ENCODE measurements around the gene B9D1.

- TF ChIP-seq FOSL2 (IDR thresholded peaks at IDR 0.05; ENCODE audit: borderline replicate concordance, low read depth) (no peak), TAF1 (IDR thresholded peaks at IDR 0.05; ENCODE audit: borderline replicate concordance, low read depth, low read length) (no peak), MXI1 (IDR thresholded peaks at IDR 0.05; ENCODE audit: low read depth, low read length) (no peak)
- TF ChIP-seq, protein P1, sequence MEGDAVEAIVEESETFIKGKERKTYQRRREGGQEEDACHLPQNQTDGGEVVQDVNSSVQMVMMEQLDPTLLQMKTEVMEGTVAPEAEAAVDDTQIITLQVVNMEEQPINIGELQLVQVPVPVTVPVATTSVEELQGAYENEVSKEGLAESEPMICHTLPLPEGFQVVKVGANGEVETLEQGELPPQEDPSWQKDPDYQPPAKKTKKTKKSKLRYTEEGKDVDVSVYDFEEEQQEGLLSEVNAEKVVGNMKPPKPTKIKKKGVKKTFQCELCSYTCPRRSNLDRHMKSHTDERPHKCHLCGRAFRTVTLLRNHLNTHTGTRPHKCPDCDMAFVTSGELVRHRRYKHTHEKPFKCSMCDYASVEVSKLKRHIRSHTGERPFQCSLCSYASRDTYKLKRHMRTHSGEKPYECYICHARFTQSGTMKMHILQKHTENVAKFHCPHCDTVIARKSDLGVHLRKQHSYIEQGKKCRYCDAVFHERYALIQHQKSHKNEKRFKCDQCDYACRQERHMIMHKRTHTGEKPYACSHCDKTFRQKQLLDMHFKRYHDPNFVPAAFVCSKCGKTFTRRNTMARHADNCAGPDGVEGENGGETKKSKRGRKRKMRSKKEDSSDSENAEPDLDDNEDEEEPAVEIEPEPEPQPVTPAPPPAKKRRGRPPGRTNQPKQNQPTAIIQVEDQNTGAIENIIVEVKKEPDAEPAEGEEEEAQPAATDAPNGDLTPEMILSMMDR (IDR thresholded peaks at IDR 0.05): no peak
Measured at GRCh38 chr17:19305256-19305655, 57.3 kb downstream of the B9D1 start.

Data from SK-N-SH (cell line).